HG02759 (cell line): Measurements from ENCODE around the gene POLH.
"Not testable (repeated sequence)": the region's sequence is repeated elsewhere in the genome, so short reads cannot be mapped to it uniquely, and the experiment has no call there.

Experiments
- ATAC-seq: cut with Tn5 transposase; IDR thresholded peaks from one replicate; pipeline ENCODE4 v1.9.1; 2021; ENCODE audit warnings: mild to moderate bottlenecking, moderate library complexity; ENCODE audit not compliant: unreplicated experiment

Gene POLH

GRCh38 chr6:43575772-43576551, at the start of gene POLH, which contains the start of gene XPO5:
Gene POLH, plus strand, starts transcription at chr6:43576185. Its CDS starts 6,135 bp downstream, at chr6:43582320.
Gene XPO5, minus strand, starts transcription at chr6:43576038. Its CDS starts 174 bp downstream, at chr6:43575864.
- ATAC-seq = peak; percentile 91

GRCh38 chr6:43532201-43532600, 43.8 kb upstream of the POLH start:
- ATAC-seq = no peak

- ATAC-seq = not testable (repeated sequence)
Observed at GRCh38 chr6:43538986-43539385, 37.0 kb upstream of the POLH start.

GRCh38 chr6:43539409-43539808, 36.6 kb upstream of the POLH start:
- not testable (repeated sequence) for ATAC-seq

GRCh38 chr6:43540507-43540906, 35.5 kb upstream of the POLH start:
- no peak for ATAC-seq

- ATAC-seq = peak; percentile 54
Observed at GRCh38 chr6:43541774-43542471, 34.1 kb upstream of the POLH start.

GRCh38 chr6:43544461-43544860, 31.5 kb upstream of the POLH start:
- no peak for ATAC-seq

- ATAC-seq = no peak
Observed at GRCh38 chr6:43547222-43547621, 28.8 kb upstream of the POLH start.

- not testable (repeated sequence) for ATAC-seq
Observed at GRCh38 chr6:43557620-43558019, 18.4 kb upstream of the POLH start.

- ATAC-seq = no peak
Observed at GRCh38 chr6:43559328-43559727, 16.7 kb upstream of the POLH start.

- no peak for ATAC-seq
Observed at GRCh38 chr6:43570876-43571441, 5.0 kb upstream of the POLH start.

GRCh38 chr6:43572015-43572414, 4.0 kb upstream of the POLH start:
- no peak for ATAC-seq

GRCh38 chr6:43575105-43575771, 747 bp upstream of the POLH start:
- peak; percentile 4 for ATAC-seq

GRCh38 chr6:43578748-43579147, 2.8 kb downstream of the POLH start:
- ATAC-seq = no peak

- no peak for ATAC-seq
Observed at GRCh38 chr6:43579171-43579570, 3.2 kb downstream of the POLH start.

- ATAC-seq = no peak
Observed at GRCh38 chr6:43582911-43583310, 6.9 kb downstream of the POLH start.

GRCh38 chr6:43584892-43585570, 9.0 kb downstream of the POLH start:
- no peak for ATAC-seq

- ATAC-seq = no peak
Observed at GRCh38 chr6:43588194-43588593, 12.2 kb downstream of the POLH start.

- ATAC-seq = not testable (repeated sequence)
Observed at GRCh38 chr6:43589564-43589963, 13.6 kb downstream of the POLH start.

GRCh38 chr6:43593938-43594337, 18.0 kb downstream of the POLH start:
- no peak for ATAC-seq

- ATAC-seq = no peak
Observed at GRCh38 chr6:43600595-43600994, 24.6 kb downstream of the POLH start.
